Vagina (tissue), 2 donors: ENCODE measurements around the gene SCN2A.

Experiments
- POLR2A ChIP-seq, 2 donors: fragments of 450-650 bp; IDR thresholded peaks; one replicate each; pipeline ENCODE4 v1.6.1; 2017; ENCODE audit warnings: antibody characterized with exemption in 2 of 2, mild to moderate bottlenecking in 2 of 2, moderate library complexity in 2 of 2
- POLR2AphosphoS5 ChIP-seq, 2 donors: sonication (generic); formaldehyde crosslinking; IDR thresholded peaks; one replicate each; pipeline ENCODE4 v1.9.0; 2017; ENCODE audit warnings: antibody characterized with exemption in 2 of 2, mild to moderate bottlenecking in 2 of 2, low read depth in 1 of 2; ENCODE audit not compliant: insufficient read depth in 1 of 2
- TF ChIP-seq, protein P1 (sequence below), 3 experiments: fragments of 450-650 bp in 2 of 3; fragments of 200-600 bp in 1 of 3; sonication (generic) in 1 of 3; IDR thresholded peaks; one replicate each; pipeline ENCODE4 v1.5.1; 2017 to 2019; ENCODE audit warnings: antibody characterized with exemption in 3 of 3, mild to moderate bottlenecking in 2 of 3, moderate library complexity in 2 of 3

- TF ChIP-seq, protein P1, sequence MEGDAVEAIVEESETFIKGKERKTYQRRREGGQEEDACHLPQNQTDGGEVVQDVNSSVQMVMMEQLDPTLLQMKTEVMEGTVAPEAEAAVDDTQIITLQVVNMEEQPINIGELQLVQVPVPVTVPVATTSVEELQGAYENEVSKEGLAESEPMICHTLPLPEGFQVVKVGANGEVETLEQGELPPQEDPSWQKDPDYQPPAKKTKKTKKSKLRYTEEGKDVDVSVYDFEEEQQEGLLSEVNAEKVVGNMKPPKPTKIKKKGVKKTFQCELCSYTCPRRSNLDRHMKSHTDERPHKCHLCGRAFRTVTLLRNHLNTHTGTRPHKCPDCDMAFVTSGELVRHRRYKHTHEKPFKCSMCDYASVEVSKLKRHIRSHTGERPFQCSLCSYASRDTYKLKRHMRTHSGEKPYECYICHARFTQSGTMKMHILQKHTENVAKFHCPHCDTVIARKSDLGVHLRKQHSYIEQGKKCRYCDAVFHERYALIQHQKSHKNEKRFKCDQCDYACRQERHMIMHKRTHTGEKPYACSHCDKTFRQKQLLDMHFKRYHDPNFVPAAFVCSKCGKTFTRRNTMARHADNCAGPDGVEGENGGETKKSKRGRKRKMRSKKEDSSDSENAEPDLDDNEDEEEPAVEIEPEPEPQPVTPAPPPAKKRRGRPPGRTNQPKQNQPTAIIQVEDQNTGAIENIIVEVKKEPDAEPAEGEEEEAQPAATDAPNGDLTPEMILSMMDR (IDR thresholded peaks at IDR 0.05) = no peak
- TF ChIP-seq POLR2AphosphoS5 (IDR thresholded peaks at IDR 0.05; ENCODE audit: insufficient read depth in 1 of 2, low read depth in 1 of 2) = no peak
- no peak for TF ChIP-seq POLR2A (IDR thresholded peaks at IDR 0.05)
These were observed 68.1 kb downstream of the SCN2A start for GRCh38 chr2:165307317-165307716.
